Esophagus squamous epithelium (tissue), 4 donors: ENCODE measurements around the gene GLRA3.

Source experiments
- CTCF ChIP-seq, 6 experiments: fragments of 450-650 bp in 4 of 6; fragments of 200-600 bp in 2 of 6; sonication (generic) in 2 of 6; IDR thresholded peaks; one replicate each; pipeline ENCODE4 v1.5.1; 2016 to 2019; ENCODE audit warnings: antibody characterized with exemption in 6 of 6, mild to moderate bottlenecking in 4 of 6, moderate library complexity in 4 of 6
- POLR2A ChIP-seq, 4 donors: fragments of 450-650 bp; IDR thresholded peaks; one replicate each; pipeline ENCODE4 v1.6.1; 2017; ENCODE audit warnings: antibody characterized with exemption in 4 of 4, mild to moderate bottlenecking in 4 of 4, moderate library complexity in 3 of 4

DNA sequence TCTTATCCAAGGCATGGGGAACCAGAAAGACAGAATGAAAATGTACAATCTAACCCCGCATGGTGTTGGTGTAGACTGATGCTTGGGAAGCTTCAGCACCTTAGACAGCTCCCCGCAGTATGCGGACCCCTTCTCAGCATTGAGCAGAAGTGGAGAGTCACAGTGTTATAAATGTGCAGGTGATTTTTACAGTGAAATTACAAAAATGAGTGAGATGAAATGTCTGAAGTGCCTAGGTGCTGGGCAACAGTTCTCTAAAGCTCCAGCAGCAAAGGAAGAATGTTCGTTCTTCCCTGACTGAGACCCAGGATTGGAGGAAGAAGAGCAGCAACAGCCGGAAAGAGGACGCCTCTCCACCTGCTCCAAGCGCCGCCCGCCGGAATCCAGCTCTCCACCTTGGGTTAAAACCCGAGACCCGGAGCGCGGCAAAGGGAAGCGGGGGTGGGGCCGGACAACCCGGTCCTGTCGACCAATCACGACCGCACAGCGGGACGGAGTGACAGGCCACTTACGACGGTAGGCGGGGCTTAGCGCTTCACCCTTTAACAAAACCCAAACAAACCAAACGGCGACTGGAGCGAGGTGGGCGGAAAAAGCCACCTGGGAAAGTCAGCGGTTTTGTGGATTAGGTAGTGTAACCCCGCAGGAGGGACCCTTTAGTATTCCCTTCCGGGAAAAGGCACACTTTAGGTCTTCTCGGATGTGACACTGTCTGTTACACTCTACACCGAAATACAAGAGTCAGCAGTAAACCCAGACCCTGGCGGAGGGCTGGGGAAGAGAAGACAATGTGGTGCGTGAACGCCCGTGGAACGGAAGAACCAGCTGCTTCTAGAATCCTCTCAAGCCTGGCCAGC is at the start of gene GLRA3:
- TF ChIP-seq CTCF (IDR thresholded peaks at IDR 0.05) (no peak), POLR2A (IDR thresholded peaks at IDR 0.05) (no peak)
